ENCODE data around the gene CNOT3. TPM values are rescaled to one million over a fixed set of nuclear protein-coding genes. Genes with fewer than 3 reads are reported as not detected.
"Not testable (repeated sequence)": the region's sequence is repeated elsewhere in the genome, so short reads cannot be mapped to it uniquely, and the experiment has no call there.

Gene CNOT3
- 9.6 and 12.3 TPM in 2 replicates for total RNA-seq (2014; rRNA removed; shearing (Covaris generic))

DNA sequence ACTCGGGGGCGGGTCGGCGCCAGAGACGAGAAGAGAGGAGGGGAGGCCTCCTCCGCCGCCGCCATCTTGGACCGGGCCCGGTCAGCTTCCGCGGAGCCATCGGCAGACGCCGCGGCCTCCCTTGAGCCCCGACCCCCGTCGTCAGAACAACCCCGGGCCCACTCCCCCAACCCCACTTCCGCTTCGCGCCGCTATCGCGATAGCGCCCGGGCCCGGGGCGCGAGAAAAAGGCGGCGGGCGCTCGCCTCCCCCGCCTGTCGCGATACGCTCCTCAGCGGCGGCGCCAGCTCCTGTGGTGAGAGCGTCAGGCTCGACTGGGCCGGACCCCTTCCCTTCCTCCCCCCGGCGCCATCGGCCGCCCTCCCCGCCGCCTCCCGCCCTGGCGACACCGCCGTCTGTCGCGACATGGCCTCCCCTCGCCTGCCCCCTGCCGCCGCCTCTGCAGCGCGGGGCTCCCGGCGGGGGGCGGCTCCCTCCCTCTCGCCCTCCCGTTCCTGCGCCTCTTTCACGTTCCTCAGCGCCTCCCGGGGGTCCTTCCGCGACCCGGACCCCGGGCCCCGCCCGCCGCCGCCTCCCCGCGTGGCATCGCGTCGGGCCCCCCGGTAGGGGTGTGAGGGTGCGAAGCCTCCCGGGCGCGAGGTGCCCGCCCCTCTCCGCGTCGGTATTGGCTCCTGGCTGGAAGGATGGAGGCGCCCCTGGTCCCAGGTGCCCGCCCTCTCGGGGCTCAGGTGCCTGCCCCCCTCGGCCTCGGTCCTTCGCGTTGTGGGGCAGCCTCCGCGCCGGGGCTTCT is at the start of gene CNOT3:
Gene CNOT3 (plus strand): TSS at position 64 of the 790 bp plus-strand sequence. CDS start 5,217 bp downstream, outside the sequence.
- DNase-seq (ENCODE audit: low read depth) = no peak

DNA sequence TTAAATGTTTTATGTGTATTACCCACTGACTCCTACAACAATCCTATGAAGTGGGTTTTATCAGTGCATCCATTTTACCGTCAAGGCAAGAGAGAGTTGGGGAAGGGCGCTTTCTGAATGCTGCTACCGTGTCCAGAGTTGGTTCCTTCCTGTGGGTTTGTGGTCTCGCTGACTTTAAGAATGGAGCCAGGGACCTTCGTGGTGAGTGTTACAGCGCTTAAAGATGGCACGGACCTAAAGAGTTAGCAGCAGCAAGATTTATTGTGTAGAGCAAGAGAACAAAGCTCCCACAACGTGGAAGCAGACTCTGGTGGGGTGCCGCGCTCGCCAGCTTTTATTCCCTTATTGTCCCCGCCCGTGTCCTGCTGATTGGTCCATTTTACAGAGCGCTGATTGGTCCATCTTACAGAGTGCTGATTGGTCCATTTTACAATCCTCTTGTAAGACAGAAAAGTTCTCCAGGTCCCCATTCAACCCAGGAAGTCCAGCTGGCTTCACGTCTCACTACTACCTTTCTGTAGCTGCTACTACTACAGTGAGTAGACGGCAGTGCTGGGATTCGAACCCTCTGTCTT is 43.0 kb upstream of the CNOT3 start:
- no peak for DNase-seq (ENCODE audit: low read depth)

DNA sequence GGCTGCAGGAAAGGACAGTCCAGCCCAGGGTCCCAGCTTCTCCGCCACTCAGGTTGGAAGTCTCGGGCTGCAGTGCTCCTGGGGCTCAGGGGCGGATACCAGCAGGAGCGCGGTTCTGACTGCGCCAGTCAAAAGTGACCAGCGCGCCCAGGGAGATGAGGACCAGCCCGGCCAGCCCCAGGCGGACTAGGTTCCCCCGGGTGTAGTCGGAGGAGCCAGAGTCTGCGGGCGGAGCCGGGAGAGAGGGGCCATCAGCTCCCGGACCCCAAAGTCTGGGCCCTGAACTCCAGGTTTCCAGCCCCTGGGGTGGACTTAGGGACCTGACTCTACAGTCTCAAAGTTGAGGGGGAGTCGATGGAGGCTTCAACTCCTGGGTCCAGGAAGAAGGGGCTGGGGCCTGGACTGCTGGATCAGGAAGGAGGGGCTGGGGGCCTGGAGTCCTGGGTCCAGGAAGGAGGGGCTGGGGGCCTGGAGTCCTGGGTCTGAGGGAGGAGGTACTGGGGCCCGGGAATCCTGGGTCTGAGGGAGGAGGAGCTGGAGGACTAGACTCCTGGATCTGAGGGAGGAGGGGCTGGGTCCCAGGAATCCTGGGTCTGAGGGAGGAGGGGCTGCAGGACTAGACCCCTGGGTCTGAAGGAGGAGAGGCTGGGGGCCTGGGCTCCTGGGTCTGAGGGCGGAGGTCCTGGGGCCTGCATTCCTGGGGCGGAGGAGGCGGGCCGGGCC is 42.3 kb upstream of the CNOT3 start:
- no peak for DNase-seq (ENCODE audit: low read depth)

DNA sequence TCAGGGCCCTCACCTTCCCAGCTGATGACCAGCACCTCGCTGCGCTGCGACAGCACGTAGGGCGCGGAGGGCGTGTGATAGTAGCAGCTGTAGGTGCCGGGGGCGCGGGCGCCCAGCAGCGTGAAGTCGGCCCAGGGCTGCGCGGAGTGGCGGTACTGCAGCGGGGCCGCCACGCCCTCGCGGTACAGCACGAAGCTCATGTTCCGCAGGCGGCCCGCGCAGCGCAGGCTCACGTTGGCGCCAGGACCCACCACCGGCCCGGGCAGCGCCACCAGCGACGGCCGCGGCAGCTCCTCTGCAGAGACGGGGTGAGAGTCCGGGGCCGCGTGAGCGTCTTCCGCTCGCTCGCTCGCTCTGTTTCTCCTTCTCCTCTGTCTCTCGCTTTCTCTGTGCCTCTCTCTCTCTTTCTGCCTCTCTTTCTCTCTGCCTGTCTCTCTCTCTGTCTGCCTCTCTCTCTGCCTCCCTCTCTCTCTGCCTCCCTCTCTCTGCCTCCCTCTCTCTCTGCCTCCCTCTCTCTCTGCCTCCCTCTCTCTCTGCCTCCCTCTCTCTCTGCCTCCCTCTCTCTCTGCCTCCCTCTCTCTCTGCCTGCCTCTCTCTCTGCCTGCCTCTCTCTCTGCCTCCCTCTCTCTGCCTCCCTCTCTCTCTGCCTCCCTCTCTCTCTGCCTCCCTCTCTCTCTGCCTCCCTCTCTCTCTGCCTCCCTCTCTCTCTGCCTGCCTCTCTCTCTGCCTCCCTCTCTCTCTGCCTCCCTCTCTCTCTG is 41.5 kb upstream of the CNOT3 start:
- DNase-seq (ENCODE audit: low read depth) = peak; percentile 65

DNA sequence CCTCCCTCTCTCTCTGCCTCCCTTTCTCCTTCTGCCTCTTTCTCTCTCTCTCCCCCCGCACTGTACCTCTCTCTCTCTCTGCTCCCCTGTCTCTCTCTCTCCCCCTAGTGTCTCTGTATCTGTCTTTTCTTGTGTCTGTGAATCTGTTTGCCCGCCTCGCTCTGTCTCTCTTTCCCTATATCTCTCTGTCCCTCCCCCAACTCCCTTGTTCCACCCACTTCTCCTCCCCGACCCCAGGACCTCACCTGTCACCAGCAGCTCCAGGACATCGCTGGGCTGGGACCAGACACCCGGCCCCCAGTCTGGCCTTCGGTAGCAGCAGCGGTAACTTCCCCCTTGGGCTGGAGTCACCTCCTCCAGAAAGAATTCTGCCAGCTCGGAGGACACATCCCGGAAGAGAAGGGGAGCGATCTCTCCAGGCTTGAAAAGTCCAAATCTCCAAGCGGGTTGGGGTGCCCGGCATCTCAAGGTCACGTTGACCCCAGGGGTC is 40.9 kb upstream of the CNOT3 start:
- DNase-seq (ENCODE audit: low read depth) = peak; percentile 64

DNA sequence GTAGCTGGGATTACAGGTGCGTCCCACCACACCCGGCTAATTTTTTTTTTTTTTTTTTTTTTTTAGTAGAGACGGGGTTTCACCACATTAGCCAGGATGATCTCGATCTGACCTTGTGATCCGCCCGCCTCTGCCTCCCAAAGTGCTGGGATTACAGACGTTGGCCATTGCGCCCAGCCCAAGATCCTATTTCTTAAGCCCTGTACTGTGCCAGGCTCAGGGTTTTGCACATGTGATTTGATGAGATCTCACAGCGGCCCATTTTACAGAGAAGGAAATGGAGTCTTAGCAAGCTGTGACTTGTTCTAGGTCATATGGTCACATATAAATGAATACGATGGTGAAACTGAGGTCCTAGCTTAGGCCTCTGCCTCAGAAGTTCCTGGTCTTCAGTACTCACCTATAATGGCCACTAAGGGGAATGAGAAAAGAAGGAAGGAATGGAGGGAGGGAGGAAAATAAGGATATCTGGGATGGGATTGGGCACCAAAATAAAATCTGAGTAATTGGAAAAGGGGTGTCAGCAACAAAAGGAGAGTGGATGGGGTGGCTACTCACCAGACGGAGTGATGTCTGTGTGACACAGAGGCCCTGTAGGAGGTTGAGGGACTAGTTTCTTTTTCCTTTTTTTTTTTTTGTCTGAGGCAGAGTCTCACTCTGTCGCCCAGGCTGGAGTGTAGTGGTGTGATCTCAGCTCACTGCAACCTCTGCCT is 38.2 kb upstream of the CNOT3 start:
- DNase-seq (ENCODE audit: low read depth) = no peak

DNA sequence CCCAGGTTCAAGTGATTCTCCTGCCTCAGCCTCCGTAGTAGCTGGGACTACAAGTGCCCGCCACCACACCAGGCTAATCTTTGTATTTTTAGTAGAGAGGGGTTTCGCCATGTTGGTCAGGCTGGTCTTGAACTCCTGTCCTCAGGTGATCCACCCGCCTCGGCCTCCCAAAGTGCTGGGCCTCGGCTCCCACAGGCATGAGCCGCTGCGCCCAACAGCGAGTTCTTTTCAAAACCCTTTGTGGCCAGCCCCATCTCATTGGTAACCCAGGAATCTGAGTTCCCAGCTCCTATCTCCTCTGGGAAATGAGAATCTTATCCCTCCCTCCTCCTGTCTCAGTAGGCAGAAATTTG is 37.7 kb upstream of the CNOT3 start:
- DNase-seq (ENCODE audit: low read depth) = not testable (repeated sequence)

DNA sequence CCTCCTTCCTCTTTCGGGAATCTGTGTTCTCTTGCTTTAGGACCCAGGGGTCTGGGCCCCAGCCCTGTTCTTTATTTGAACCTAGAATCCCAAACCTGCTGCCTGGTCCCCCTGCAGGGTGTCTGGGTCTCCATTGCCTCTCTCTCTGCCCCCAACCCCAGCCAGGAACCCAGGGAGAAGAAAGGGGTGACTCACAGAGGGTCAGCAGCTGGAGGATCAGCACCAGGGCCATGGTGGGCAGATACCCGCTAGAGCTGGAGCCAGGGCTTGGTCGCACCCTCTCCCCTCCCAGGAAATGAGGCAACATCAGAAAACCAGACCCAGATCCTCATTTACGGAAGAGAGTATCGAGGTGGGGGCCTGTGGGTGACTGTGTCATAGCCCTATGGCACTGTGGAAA is 37.0 kb upstream of the CNOT3 start, which contains the start of gene OSCAR:
Gene OSCAR (minus strand): TSS at position 243 of the 400 bp plus-strand sequence. CDS start 11 bp downstream, at position 232.
- DNase-seq (ENCODE audit: low read depth) = peak; percentile 26

DNA sequence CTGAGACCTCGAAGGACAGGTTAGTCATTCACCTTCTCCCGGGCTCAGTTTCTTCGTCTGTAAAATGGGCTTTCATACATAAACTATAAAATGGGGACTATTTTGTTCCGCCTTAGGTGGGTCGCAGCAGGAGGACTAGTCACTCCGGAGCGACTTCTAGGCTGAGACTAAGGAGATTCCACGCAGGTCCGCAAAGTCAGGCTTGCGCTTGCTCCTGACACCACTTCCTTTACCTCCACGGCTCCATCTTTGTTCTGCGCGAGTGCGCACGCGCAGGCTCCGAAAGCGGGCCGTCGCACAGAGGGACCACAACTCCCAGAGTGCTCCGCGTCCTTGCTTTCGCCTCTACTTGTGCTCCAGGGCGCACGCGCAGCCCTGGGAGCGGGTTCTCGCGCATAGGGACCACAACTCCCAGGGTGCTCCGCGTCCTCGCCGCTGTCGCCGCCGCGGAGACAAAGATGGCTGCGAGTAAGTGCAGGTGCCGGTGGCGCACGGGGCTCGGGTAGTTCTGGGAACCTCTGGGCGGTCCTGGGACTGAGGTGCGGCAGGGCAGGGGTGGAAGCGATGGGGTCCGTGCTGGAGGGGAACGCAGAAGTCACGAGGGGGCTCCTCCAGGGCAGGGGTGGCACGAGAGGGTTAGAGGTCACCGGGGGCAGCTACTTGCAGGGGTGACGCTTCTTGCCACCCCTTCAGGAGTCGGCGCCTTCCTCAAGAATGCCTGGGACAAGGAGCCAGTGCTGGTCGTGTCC is 35.0 kb upstream of the CNOT3 start, which contains the start of gene NDUFA3:
Gene NDUFA3 (plus strand): TSS at position 435 of the 749 bp plus-strand sequence. CDS start 24 bp downstream, at position 459.
- DNase-seq (ENCODE audit: low read depth) = peak; percentile 98

DNA sequence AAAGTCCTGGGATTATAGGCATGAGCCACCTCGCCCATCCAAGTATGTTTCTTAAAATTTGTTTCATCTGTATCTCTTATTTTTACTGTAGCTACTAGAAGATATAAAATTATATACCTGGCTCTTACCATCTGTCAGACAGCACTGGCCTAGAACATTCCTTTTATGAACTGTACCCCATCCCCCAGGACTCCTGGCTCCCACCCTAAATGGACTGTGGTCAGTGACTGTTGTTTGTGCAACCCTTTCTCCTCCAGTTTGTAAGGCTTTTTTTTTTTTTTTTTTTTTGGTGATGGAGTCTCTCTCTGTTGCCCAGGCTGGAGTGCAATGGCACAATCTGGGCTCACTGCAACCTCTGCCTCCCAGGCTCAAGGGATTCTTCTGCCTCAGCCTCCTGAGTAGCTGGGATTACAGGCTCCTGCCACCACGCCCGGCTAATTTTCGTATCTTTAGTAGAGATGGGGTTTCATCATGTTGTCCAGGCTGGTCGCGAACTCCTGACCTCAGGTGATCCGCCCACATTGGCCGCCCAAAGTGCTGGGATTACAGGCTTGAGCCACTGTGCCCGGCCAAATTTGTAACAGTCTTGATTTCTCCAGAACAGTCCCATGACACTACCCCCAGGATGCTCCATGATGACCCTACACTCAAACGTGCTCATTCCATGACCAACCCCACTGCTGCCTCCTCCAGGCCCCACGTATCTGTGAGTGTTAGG is 32.4 kb upstream of the CNOT3 start:
- DNase-seq (ENCODE audit: low read depth) = no peak

DNA sequence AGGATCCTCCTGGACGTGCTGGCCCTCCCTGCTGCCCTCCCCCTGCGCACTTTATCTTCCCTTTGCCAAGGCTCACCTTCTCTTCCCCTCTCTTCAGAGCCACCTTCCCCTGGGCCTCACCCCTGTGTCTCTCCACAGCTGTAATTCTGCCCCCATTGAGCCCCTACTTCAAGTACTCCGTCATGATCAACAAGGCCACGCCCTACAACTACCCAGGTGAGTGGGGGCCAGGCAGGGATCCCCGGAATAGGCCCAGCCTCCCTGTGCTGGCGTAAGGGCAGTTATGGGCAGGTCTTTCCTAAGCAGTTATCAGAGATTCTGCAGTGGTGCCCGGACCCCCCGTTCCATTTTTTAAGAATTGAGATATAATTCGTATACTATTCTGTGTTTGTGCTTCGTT is 31.8 kb upstream of the CNOT3 start:
- no peak for DNase-seq (ENCODE audit: low read depth)

DNA sequence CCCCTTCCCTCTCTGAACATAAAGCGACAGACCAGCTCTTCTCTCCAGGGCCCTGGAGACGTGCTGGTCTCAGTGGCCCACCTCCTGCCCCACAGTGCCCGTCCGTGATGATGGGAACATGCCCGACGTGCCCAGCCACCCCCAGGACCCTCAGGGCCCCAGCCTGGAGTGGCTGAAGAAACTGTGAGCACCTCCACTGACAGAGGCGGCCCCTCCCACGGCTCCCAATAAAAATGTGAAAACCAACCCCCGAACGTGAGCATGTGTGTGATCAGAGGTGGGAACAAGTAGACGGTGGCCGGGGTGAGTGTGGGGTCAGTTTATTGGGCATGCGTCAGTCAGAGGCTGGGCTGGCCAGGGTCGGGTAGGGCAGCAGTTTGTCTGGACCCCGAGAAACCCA is 30.8 kb upstream of the CNOT3 start:
- no peak for DNase-seq (ENCODE audit: low read depth)

DNA sequence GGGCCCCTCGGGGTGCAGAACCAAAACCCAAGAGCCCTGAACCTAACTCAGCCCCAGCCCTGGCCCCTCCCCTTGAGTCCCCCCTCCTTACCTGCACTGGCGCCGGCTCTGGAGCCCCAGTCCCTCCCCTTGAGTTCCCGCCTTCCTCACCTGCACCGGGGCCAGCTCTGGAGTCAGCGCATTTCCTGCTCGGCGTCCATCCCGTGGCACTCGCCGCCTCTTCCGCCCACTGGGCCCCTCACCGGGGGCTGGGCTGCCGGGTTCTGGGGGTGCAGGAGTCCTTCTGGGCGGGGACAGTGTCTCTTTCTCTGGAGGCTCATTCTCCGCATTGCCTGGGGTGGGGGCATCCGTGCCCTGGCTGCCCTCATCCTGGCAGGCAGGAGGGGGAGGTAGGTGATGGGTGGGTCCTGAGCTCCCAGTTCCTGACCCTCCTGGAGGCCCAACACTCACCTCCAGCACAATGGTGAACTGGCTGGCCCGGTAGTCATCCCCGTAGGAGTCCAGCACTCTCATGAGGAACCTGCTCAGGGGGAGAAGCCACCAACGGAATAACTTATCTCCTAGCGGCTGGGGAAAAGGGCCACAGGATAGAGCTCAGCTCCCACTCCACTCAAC is 29.6 kb upstream of the CNOT3 start:
- no peak for DNase-seq (ENCODE audit: low read depth)

DNA sequence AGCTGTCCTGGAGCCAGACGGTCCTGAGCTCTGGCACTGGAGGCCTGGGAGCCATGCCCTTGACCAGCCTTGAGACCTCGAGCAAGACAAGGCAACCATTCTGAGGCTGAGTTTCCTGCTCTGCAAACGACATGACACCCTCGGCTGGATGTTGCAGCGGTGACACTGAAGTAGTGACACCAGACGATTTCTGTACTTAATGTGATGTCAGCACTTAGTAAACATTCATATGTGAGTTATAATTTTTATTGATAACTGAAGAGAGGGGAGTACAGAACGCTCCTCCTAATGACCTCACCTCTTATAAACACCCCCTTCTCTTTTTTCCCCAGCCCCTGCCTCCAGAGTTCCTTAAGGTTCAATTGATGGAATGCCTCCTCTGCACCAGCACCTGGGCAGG is 29.1 kb upstream of the CNOT3 start:
- no peak for DNase-seq (ENCODE audit: low read depth)

DNA sequence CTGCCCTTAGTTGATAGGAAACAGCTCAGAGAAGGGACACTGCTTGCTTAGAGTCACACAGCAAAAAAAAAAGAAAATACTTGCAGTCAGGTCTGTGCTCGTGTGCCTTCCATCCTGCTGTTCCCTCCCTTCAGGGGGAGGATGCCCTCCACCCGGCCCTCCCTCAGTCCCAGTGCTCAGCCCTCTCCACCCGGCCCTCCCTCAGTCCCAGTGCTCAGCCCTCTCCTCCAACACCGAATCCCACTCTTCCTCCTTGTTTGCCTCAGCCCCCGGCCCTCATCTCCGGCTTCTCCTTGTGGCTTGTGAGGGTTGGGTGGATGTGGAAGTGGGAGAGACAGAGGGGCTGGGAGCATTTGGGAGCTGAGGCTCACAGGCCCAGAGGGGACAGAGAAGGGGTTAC is 27.9 kb upstream of the CNOT3 start:
- no peak for DNase-seq (ENCODE audit: low read depth)

DNA sequence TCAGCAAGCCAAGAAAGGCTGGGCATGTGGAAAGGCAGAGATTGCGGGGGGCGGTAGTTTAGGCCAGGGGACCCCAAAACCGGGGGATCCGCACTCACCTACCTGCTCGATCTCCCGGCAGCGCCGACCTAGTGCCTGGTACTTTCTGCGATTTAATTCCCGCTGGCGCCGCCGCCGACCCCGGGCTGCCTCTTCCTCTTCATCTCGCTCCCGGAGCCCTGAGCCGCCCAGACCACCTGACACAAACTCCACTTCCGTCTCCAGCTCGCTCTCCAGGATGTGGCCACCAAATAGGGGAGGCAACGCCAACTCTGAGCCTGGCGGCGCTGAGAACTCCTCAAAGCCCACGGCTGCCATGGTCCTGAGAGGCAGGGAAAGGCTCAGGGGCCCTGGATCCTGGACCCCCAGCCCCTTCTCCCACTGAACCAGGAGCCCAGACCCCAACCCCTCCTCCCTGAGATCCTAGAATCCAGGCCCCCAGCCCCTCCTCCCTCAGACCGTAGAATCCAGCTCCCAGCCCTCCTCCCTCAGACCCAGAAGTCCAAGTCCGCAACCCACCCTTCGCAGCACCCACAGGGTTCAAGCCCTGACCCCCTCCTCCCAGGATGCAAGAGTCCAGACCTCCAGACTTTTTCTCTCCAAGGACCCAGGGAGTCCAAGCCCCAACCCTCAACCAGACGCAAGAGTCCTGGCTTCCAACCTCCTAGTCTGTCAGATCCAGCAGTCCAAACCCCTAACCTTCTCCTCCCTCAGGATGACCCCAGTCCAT is 23.0 kb upstream of the CNOT3 start:
- DNase-seq (ENCODE audit: low read depth) = peak; percentile 67

DNA sequence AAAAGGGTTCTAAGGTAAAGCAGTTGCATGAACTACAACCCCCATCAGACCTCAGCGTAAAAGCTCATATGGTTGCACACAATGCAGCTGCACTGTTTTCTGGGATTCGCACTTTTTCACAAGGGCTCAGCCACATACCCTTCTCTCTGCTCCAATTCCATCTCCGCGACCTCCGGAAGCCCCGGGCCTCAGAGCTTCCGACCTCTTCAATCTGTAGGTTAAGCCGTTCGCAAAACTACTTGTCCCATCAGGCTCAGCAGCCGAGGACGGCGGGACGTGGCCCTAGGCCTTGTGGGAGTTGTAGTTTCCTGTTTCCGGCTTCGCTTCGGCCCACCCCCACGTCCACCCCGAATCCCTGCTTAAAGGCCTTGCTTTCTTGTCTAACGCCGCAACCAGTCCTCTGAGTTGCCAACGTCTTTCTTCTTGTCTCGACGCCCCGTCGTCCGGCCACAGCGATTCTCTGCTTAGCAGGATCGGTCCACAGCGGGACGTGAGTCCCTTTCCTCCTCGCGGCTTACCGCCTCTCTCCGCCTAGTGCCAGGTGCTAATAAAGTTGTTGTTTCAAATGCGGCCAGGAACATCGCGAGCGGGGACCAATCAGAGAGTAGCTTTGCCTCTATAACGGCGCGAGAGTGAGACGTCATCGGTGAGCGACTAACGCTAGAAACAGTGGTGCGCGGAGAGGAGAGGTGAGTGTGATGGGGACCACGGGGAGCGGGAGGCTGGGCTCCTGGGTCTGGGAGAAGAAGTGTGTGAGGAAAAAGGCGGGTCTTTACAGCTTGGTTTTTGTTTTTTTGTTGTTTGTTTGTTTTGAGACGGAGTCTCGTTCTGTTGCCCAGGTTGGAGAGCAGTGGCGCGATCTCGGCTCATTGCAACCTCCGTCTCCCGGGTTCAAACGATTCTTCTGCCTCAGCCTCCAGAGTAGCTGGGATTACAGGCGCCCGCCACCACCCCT is 22.2 kb upstream of the CNOT3 start, which contains the start of the genes PRPF31 and TFPT:
Gene PRPF31 (plus strand): TSS at position 646 of the 955 bp plus-strand sequence. CDS start 2,525 bp downstream, outside the sequence.
Gene TFPT (minus strand): TSS at position 549 of the 955 bp plus-strand sequence. CDS start 388 bp downstream, at position 161.
- DNase-seq (ENCODE audit: low read depth) = peak; percentile 99
